ENCODE measurements around the gene PRXL2B. TPM values are rescaled to one million over a fixed set of nuclear protein-coding genes. Genes with fewer than 3 reads are reported as not detected.
"Not testable (repeated sequence)": the region's sequence is repeated elsewhere in the genome, so short reads cannot be mapped to it uniquely, and the experiment has no call there.

The PRXL2B gene
- total and polyA plus RNA-seq, 3 donors from 2014 or later: 16.5 to 25.1 (median 20.9) TPM

DNA sequence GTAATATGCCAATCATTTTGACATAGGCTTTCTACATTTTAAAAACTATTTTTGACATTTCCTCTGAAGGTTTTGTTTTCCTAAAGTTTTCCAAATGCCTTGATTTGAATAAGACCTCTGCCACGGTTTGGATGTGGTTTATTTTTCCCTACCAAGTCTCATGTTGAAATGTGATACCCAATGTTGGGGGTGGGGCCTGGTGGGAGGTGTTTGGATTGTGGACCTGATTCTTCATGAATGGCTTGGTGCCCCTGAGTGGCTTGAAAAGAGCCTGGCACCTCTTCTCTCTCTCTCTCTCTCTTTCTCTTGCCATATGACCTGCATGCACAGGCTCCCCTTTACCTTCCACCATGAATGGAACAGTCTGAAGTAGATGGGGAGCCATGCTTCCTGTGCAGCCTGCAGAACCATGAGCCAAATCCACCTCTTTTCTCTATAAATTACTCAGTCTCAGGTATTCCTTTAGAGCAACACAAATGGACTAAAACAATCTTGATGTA is 31.4 kb downstream of the PRXL2B start:
- H3K36me3 ChIP-seq (ENCODE audit: low read depth, missing control alignments): no peaks in the 10 kb centered on the region
- no peaks in the 10 kb centered on the region for H3K4me1 ChIP-seq
- no peaks in the 10 kb centered on the region for H3K9me3 ChIP-seq
- H3K4me3 ChIP-seq: no peak overlapping the region
- TF ChIP-seq, protein P1, sequence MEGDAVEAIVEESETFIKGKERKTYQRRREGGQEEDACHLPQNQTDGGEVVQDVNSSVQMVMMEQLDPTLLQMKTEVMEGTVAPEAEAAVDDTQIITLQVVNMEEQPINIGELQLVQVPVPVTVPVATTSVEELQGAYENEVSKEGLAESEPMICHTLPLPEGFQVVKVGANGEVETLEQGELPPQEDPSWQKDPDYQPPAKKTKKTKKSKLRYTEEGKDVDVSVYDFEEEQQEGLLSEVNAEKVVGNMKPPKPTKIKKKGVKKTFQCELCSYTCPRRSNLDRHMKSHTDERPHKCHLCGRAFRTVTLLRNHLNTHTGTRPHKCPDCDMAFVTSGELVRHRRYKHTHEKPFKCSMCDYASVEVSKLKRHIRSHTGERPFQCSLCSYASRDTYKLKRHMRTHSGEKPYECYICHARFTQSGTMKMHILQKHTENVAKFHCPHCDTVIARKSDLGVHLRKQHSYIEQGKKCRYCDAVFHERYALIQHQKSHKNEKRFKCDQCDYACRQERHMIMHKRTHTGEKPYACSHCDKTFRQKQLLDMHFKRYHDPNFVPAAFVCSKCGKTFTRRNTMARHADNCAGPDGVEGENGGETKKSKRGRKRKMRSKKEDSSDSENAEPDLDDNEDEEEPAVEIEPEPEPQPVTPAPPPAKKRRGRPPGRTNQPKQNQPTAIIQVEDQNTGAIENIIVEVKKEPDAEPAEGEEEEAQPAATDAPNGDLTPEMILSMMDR (IDR thresholded peaks at IDR 0.05): no peak
- TF ChIP-seq POLR2A (IDR thresholded peaks at IDR 0.05): no peak
- no peak overlapping the region for H3K27ac ChIP-seq
- intact Hi-C loops (cut with DNase I; ENCODE audit: low total_unique reads): no loop called here
- peak; percentile 6 for DNase-seq
- H3K27me3 ChIP-seq: no peaks in the 10 kb centered on the region
- WGBS, 2 donors: 35 to 39% methylated on average over 1 of the region's 1 CpG

DNA sequence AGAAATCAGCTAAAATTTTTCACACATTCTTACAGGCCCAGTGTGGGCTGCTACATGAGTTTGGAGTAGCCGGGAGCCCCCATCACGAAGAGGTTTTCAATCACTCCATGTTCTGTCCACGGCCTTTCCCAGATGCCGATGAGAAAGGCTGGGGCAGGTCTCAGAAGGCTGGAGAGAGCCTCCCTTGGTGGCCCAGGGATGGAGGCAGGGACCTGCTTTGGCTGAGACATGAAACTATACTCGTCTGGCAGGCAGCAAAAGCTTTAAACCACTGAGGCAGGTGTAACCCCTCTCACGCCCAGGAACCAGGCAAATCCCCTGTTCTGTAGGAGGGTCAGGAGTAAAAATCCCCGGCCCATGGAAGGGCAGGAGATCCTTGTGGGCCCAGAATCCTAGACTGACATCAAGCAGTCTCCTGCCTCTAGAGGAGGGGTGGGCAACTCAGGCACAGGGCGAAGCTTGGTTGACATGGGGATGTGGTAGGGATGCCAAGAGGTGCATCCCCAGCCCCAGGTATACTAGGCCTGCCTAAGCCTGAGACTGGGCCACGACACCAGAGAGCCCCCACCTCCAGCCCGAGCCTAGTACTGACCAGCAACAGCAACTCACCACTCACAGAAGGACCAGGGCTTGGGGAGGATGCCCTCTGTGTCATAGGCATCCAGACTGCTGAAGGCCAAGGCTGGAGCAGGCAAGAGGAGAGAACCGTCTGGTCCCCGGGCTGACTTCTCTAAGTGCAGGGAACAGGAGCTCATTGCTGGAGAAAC is 37.2 kb downstream of the PRXL2B start:
- Histone ChIP-seq H3K27me3 (no peaks in the 10 kb centered on the region), H3K36me3 (ENCODE audit: low read depth, missing control alignments) (no peaks in the 10 kb centered on the region), H3K4me1 (peaks cover 4% of the 10 kb centered on the region), H3K9me3 (no peaks in the 10 kb centered on the region), H3K4me3 (no peak overlapping the region), H3K27ac (no peak overlapping the region)
- intact Hi-C loops (cut with DNase I; ENCODE audit: low total_unique reads): no loop called here
- WGBS, 2 donors: 85 to 89% methylated on average over 12 of the region's 12 CpGs
- DNase-seq: no peak
- no peak for TF ChIP-seq POLR2A (IDR thresholded peaks at IDR 0.05)
- TF ChIP-seq, protein P1 (IDR thresholded peaks at IDR 0.05): no peak

DNA sequence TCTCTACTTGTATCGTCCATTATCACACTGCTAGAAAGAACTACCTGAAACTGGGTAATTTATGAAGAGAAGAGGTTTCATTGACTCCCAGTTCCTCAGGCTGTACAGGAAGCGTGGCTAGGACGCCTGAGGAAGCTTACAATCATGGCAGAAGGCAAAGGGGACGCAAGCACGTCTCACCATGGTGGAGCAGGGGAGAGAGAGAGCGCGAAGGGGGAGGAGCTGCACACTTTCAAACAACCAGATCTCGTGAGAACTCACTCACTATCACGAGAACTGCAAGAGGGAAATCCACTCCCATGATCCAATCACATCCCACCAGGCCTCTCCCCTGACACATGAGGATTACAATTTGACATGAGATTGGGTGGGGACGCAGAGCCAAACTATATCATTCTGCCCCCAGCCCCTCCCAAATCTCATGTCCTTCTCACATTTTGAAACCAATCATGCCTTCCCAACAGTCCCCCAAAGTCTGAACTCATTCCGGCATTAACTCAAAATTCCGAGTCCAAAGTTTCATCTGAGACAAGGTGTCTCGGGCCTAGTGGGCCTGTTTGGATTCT is 38.2 kb downstream of the PRXL2B start:
- no peaks in the 10 kb centered on the region for H3K9me3 ChIP-seq
- DNase-seq: peak; percentile 2
- H3K27me3 ChIP-seq: no peaks in the 10 kb centered on the region
- H3K27ac ChIP-seq: no peak overlapping the region
- H3K4me3 ChIP-seq: no peak overlapping the region
- 81 to 93% methylated on average over 13 of the region's 13 CpGs for WGBS, 2 donors
- TF ChIP-seq POLR2A (IDR thresholded peaks at IDR 0.05): no peak
- TF ChIP-seq, protein P1 (IDR thresholded peaks at IDR 0.05): no peak
- H3K4me1 ChIP-seq: peaks cover 4% of the 10 kb centered on the region
- no peaks in the 10 kb centered on the region for H3K36me3 ChIP-seq (ENCODE audit: low read depth, missing control alignments)
- intact Hi-C loops (cut with DNase I; ENCODE audit: low total_unique reads): no loop called here

DNA sequence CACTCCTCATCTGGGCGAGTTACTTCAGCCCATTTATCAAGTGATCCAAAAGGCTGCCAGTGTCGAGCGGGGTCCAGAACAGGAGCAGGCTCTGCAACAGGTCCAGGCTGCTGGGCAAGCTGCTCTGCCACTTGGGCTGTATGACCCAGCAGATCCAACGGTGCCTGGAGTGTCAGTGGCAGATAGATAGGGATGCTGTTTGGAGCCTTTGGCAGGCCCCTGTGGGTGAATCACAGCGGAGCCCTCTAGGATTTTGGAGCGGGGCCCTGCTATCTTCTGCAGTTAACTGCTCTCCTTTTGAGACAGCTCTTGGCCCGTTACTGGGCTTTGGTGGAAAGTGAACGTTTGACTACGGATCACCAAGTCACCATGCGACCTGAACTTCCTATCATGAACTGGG is 38.7 kb downstream of the PRXL2B start:
- no peak overlapping the region for H3K27ac ChIP-seq
- H3K4me1 ChIP-seq: peaks cover 4% of the 10 kb centered on the region
- no peak overlapping the region for H3K4me3 ChIP-seq
- WGBS, 2 donors: 87 to 93% methylated on average over 9 to 10 of the region's 10 CpGs
- DNase-seq: peak; percentile 8
- no peaks in the 10 kb centered on the region for H3K9me3 ChIP-seq
- TF ChIP-seq, protein P1 (IDR thresholded peaks at IDR 0.05): no peak
- no peak for TF ChIP-seq POLR2A (IDR thresholded peaks at IDR 0.05)
- H3K27me3 ChIP-seq: no peaks in the 10 kb centered on the region
- no peaks in the 10 kb centered on the region for H3K36me3 ChIP-seq (ENCODE audit: low read depth, missing control alignments)
- intact Hi-C loops (cut with DNase I; ENCODE audit: low total_unique reads): no loop called here

DNA sequence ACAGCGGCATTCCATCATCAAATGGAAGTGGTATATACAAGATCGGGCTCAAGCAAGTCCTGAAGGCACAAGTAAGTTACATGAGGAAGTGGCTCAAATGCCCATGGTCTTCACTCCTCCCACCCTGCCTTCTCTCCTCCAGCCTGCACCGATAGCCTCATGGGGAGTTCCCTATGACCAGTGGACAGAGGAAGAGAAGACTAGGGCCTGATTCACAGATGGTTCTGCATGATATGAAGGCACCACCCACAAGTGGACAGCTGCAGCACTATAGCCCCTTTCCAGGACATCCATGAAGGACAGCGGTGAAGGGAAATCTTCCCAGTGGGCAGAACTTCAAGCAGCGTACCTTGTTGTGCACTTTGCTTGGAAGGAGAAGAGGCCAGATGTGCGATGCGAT is 39.2 kb downstream of the PRXL2B start:
- H3K4me1 ChIP-seq; H3K4me3 ChIP-seq; H3K27me3 ChIP-seq; DNase-seq; H3K36me3 ChIP-seq (ENCODE audit: low read depth, missing control alignments); H3K27ac ChIP-seq; intact Hi-C loops (cut with DNase I; ENCODE audit: low total_unique reads); H3K9me3 ChIP-seq: not testable (repeated sequence)
- 67 to 72% methylated on average over 7 of the region's 7 CpGs for WGBS, 2 donors
